ENCODE results near the gene CEPT1. TPM values are rescaled to one million over a fixed set of nuclear protein-coding genes. Genes with fewer than 3 reads are reported as not detected.
A peak's percentile ranks its signal among the peaks of the same experiment; 100 is the strongest.

The CEPT1 gene
- total and polyA plus RNA-seq, 2 of the 8 experiments (the other 6 are each of a cell fraction or from before 2014, with no cell fraction given): 18.5 to 28.6 TPM

DNA sequence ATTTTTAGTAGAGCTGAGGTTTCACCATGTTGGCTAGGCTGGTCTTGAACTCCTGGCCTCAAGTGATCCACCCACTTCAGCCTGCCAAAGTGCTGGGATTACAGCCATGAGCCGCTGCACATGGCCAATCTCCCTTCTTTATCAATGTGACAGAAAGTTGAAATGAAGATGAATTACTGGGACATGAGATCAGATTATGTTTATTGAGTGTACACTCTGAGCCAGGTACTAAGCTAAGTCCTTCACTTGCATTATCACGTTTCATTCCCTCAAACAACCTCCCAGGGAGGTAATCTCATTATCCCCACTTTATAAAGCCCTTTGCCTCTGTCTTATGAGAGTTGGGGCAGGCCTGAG is 81.2 kb downstream of the CEPT1 start:
- Histone ChIP-seq H3K4me2 (ENCODE audit: insufficient read depth in 1 of 2, low read depth in 2 of 2, low read length in 2 of 2) (no peak overlapping the region), H3K56ac (replicated peaks; ENCODE audit: insufficient read length, low read depth, low read length) (no peak overlapping the region), H2BK12ac (ENCODE audit: low read depth, low read length) (no peak overlapping the region), H3K4me1 (replicated peaks in 1 of 4; ENCODE audit: control insufficient read depth in 3 of 4, insufficient read depth in 4 of 4, low read length in 3 of 4) (peaks cover 0 to 8% (median under 1%) of the 10 kb centered on the region in 4 experiments; a peak in 2 of 7 replicates), H2AFZ (ENCODE audit: low read length) (no peak overlapping the region), H4K5ac (ENCODE audit: insufficient read length, low read depth, low read length) (no peak overlapping the region), H4K20me1 (replicated peaks in 1 of 2; ENCODE audit: control insufficient read depth in 1 of 2, insufficient read depth in 2 of 2, low read length in 2 of 2) (no peaks in the 10 kb centered on the region), H2AK5ac (ENCODE audit: low read depth, low read length) (no peak overlapping the region), H4K8ac (ENCODE audit: extremely low read depth, insufficient read depth, low read length) (no peak overlapping the region), H3K27me3 (replicated peaks in 1 of 4; ENCODE audit: control insufficient read depth in 3 of 4, extremely low read depth in 1 of 4, insufficient read depth in 3 of 4, low read length in 3 of 4) (no peaks in the 10 kb centered on the region), H2BK5ac (ENCODE audit: low read depth, low read length) (no peak overlapping the region), H3K79me1 (ENCODE audit: low read depth, low read length) (no peaks in the 10 kb centered on the region), H4K91ac (replicated peaks; ENCODE audit: insufficient read length, low read length) (no peak overlapping the region), H3K27ac (ENCODE audit: low read depth, low read length) (no peak overlapping the region), H3K79me2 (ENCODE audit: control insufficient read depth in 1 of 2, insufficient read depth in 2 of 2, low read length in 2 of 2) (no peaks in the 10 kb centered on the region), H3K23ac (ENCODE audit: insufficient read length) (no peak overlapping the region), H3K23me2 (ENCODE audit: low read depth, low read length) (no peaks in the 10 kb centered on the region), H3K4me3 (ENCODE audit: extremely low read depth in 1 of 4, insufficient read depth in 2 of 4, low read depth in 3 of 4, low read length in 4 of 4) (no peak overlapping the region), H2BK120ac (replicated peaks; ENCODE audit: low read depth, low read length) (no peak overlapping the region), H2BK20ac (ENCODE audit: low read length) (0 out of 2 replicates have a peak overlapping the region, but pooled peaks have one; percentile 8), H2BK15ac (ENCODE audit: low read length) (no peak overlapping the region), H3K4ac (replicated peaks; ENCODE audit: insufficient read length, low read depth, low read length) (no peak overlapping the region), H3K36me3 (ENCODE audit: control insufficient read depth in 2 of 4, insufficient read depth in 4 of 4, low read length in 3 of 4) (no peaks in the 10 kb centered on the region), H3K14ac (ENCODE audit: insufficient read length) (no peak overlapping the region), H3K9ac (replicated peaks in 1 of 4; ENCODE audit: extremely low read depth in 1 of 4, low read depth in 3 of 4, low read length in 3 of 4) (no peak overlapping the region), H3K18ac (ENCODE audit: extremely low read depth, low read length) (no peak overlapping the region), H3K9me3 (ENCODE audit: insufficient read depth in 2 of 2, low read depth in 1 of 2, low read length in 1 of 2) (no peaks in the 10 kb centered on the region)
- WGBS, 2 experiments (ENCODE audit: extremely low coverage in 1 of 2, insufficient coverage in 1 of 2, insufficient read length in 1 of 2, insufficient replicate concordance in 2 of 2, low coverage in 1 of 2, low lambda C conversion rate in 2 of 2, missing lambda C conversion rate in 1 of 2): 72% methylated on average over 2 of the region's 2 CpGs; no CpG with 5 or more reads in 1 of the 2 experiments
- FAIRE-seq (no peak), DNase-seq (ENCODE audit: low read depth in 1 of 2, low spot score in 2 of 2) (no peak)
- ChIA-PET CTCF (ENCODE audit: partially characterized antibody) (interaction anchor here (0.8 to 5.4 kb wide), 8 partner anchors 14 to 208 kb away, joined by 3 to 33 read pairs (median 4); no protein-coding TSS in a partner anchor), POLR2A (ENCODE audit: partially characterized antibody) (no interaction called here)
- TF ChIP-seq POU5F1 (IDR thresholded peaks at IDR 0.05; ENCODE audit: low read depth, low read length) (no peak), HDAC6 (IDR thresholded peaks at IDR 0.05; ENCODE audit: low read depth, low read length) (no peak), RNF2 (IDR thresholded peaks at IDR 0.05; ENCODE audit: borderline replicate concordance, low read depth, low read length, missing control alignments, poor library complexity, severe bottlenecking) (no peak), SRF (IDR thresholded peaks at IDR 0.05; ENCODE audit: low read depth, low read length) (no peak), CREB1 (IDR thresholded peaks at IDR 0.05) (no peak), TEAD4 (IDR thresholded peaks at IDR 0.05; ENCODE audit: low read depth, low read length) (no peak), POLR2AphosphoS5 (IDR thresholded peaks at IDR 0.05; ENCODE audit: low read depth, low read length) (no peak), GABPA (IDR thresholded peaks at IDR 0.05; ENCODE audit: borderline replicate concordance, insufficient read depth, low read length) (no peak)
- TF ChIP-seq, protein P1, sequence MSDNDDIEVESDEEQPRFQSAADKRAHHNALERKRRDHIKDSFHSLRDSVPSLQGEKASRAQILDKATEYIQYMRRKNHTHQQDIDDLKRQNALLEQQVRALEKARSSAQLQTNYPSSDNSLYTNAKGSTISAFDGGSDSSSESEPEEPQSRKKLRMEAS (IDR thresholded peaks at IDR 0.05): no peak
- TF ChIP-seq, protein P2, sequence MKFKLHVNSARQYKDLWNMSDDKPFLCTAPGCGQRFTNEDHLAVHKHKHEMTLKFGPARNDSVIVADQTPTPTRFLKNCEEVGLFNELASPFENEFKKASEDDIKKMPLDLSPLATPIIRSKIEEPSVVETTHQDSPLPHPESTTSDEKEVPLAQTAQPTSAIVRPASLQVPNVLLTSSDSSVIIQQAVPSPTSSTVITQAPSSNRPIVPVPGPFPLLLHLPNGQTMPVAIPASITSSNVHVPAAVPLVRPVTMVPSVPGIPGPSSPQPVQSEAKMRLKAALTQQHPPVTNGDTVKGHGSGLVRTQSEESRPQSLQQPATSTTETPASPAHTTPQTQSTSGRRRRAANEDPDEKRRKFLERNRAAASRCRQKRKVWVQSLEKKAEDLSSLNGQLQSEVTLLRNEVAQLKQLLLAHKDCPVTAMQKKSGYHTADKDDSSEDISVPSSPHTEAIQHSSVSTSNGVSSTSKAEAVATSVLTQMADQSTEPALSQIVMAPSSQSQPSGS (IDR thresholded peaks at IDR 0.05; ENCODE audit: low read length): no peak
- TF ChIP-seq, protein P3, sequence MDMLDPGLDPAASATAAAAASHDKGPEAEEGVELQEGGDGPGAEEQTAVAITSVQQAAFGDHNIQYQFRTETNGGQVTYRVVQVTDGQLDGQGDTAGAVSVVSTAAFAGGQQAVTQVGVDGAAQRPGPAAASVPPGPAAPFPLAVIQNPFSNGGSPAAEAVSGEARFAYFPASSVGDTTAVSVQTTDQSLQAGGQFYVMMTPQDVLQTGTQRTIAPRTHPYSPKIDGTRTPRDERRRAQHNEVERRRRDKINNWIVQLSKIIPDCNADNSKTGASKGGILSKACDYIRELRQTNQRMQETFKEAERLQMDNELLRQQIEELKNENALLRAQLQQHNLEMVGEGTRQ (IDR thresholded peaks at IDR 0.05; ENCODE audit: low read length): no peak
